Measurements from ENCODE around the gene PI4K2B.
"Not testable (repeated sequence)": the region's sequence is repeated elsewhere in the genome, so short reads cannot be mapped to it uniquely, and the experiment has no call there.

PI4K2B gene

DNA sequence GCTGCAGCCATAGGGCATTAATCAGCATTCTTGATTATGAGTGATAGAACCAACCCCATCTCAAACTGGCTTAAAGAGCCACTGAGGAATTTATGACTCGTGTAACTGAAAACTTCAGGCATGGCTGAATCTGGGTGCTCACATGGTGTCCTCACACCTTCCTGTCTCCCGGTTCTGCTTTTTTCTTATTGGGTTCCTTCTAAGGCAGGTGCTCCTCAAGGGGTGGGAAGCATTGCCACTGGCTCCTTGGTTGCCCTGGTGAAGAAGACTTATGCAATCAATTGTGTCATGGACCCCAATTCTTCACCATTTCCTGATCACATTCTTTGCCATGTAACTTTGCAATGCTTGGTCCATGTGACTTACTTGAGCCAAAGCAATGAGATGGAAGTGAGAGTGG is 74.5 kb downstream of the PI4K2B start:
- no peak for DNase-seq

DNA sequence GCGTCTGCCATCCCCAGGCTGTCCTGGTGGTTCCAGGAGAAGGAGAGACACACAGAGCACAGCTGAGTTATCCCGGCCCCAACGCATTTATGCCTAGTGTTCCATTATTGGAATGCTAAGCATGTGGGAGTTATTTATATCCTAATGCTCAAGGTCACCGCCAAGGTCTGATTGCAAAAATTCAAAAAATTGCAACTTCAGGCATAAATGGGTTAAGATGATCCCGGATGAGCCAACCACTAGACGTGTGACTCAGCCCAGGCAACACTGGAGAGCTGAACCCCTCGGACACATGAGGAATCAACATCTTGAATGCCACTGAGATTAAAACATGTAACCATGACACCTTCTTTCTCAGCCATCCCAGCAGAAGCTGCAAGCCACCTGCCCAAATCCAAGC is 74.9 kb downstream of the PI4K2B start:
- no peak for DNase-seq

DNA sequence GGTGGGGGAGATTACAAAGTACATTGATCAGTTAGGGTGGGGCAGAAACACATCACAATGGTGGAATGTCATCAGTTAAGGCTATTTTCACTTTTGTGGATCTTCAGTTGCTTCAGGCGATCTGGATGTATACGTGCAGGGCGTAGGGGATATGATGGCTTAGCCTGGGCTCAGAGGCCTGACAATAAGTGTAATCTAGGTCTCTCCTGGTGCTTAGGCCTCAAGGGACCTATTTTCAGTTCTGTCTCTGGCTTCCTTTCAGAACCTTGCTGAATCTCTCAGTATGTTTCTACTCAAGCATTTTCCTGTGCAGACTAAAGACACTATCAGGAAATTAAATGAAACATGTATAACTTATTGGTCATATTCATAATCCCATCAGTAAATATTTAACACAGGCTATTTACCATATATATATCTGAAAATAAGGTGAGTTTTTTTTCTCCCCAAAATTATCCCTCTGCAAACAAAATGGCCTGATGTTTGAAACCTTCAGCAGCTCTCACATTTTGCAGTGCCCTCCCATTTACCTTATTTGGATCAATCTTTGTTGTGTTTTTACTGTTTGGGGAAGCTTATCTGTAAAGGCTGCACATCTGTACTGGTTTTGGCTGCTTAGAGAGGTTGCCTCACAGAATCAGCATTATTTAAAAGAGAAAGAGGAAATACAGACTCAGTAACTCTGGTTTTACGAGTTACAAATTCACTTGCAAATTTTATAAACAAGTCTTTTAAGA is 76.4 kb downstream of the PI4K2B start:
- DNase-seq = no peak

DNA sequence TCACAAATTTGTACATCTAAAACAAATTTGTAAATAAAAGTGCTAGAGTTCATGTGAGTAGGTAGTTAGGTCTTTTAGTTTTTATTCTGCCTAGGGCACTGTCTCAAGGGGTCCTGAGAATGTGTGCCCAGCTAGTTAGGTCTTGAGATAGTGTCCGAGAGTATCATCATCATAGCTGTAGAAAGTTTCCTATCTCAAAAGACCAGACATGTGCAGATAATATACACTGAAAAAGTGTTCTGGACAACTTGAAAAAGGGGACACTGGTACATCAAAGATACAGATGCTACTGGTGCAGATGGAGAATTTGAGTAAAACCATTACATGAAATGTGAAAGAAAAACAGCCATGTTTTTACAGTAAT is 77.0 kb downstream of the PI4K2B start:
- DNase-seq = no peak

DNA sequence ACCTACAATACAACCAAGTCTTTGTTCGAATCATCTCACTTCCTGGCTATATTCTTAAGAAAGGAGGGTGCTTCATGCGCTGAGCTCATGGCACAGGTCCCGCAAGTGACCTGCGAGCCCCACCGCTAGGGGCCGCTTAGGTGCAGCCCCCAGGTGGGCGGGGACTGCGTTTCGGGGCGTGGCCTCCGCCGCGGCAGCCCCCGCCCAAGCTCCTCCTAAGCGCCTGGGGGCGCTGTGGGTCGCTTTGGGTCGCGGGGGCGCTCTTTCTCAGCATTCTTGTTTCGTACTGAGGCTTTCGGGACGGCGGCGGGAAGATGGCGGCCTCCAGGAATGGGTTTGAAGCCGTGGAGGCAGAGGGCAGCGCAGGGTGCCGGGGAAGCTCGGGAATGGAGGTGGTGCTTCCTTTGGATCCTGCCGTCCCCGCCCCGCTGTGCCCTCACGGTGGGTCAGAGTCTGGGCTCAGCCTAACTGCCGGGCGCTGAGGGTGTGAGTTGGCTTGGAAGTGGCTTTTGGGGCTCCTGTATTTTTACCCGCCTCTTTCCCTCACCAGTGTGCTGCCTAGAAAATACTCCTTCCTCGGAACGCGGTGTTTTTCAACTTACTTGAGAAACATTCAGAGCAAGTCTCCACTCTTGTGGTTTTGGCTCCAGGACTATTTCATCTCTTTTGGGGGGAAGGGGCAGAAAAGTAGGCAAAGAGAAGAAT is 78.8 kb downstream of the PI4K2B start, which contains the start of gene ZCCHC4:
Gene ZCCHC4, plus strand, starts transcription at position 279 of the 705 bp plus-strand sequence. Its CDS starts 36 bp downstream, at position 315.
- peak; percentile 87 for DNase-seq

DNA sequence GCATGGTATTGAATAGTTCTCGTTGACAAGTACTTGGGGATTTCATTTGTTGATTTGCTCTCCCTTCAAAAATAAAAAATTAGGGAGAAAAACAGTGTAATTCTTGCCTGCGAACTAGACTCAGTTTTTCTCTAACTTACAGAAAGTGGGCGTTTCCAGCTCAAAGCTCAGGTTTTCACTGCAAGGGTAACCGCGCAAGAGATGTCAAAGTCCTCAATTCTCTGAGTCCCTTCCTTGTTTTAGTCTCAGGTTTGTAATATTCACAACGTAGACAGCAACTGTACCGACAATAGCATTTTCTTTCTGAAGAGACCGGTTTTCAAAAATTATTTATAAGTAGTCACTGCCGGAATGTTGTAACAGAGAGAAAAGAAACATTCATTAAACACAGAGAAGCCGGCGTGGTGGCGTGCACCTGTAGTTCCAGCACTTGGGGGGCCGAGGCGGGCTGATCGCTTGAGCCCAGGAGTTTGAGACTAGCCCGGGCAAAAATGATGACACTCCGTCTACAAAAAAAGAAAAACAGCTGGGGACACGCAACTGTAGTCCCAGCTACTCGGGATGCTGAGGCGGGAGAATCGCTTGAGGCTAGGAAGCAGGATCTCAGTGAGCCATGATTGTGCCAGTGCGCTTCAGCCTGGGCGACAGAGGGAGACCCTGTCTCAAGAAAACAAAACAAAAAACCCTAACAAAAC is 79.5 kb downstream of the PI4K2B start:
- DNase-seq = no peak

DNA sequence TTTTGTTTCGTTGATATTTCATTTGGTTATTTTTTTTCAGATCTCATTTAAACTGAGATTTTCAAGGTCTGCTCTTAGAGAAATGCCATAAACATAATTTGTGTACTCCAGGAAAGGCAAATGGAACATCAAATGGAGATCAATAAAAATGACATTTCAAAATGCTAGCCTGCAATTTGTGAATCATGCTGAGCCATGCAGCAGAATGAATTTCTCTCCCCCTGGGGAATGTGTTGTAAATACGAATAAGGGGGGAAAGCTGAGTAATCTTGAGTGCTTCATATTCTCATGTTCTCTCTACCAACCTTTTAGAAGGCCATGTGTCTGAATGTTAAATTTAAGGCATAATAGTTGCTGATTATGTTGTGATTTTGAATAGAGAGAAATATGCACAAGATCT is 86.5 kb downstream of the PI4K2B start:
- DNase-seq = no peak

DNA sequence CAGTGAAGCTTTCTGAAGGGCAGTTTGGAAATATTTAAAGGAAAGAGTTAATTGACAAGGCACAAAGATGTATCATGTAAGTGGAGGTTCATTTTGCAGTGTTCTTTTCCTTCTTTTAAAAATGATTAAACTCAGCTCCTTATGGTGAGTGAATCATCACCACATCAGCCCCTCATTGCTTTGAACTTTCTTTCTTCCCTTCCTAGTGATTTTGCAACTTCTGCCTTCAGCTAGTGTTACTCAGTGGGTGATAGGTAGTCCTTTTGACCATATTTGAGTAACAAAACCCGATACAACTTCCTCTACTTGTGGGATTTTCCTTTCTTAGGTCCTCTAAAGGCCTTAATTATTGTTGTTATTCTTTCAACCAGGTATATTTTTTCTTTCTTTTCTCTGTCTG is 86.9 kb downstream of the PI4K2B start:
- DNase-seq = no peak

DNA sequence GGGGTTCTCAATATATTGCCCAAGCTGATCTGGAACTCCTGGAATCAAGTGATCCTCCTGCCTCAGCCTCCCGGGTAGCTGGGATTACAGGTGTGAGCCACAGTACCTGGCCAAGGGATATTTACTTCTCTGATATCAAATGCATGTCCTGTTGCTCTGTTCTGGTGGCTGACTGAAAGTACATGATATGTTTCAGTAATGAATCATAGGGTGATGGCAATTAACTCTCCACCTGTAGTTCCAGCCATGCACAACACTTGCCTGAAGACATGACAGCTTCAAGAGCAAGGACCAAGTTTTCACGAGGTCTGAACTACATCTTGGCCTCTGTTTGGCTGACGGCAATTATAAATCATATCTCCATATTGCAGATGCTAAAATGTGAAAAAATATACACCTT is 87.9 kb downstream of the PI4K2B start:
- no peak for DNase-seq

DNA sequence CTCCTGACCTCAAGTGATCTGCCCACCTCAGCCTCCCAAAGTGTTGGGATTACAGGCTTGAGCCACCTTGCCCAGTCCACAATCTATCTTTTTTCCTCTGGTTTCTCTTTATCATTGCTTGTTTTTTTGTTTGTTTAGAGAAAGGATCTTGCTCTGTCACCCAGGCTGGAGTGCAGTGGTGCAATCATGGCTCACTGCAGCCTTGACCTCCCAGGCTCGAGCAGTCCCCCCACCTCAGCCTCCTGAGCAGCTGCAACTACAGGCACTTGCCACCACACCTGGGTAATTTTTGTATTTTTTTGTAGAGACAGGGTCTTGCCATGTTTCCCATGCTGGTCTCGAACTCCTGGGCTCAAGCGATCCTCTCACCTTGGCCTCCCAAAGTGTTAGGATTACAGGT is 94.6 kb downstream of the PI4K2B start:
- not testable (repeated sequence) for DNase-seq

Measured in effector CD8-positive, alpha-beta T cell (primary cell).